ENCODE measurements around the gene RNF157. TPM values are rescaled to one million over a fixed set of nuclear protein-coding genes. Genes with fewer than 3 reads are reported as not detected.

RNF157 gene
- total and polyA plus RNA-seq, 10 of the 15 experiments (the other 5 are each of a cell fraction or from before 2014, with no cell fraction given) = 1.4 to 15.9 (median 9.6) TPM

DNA sequence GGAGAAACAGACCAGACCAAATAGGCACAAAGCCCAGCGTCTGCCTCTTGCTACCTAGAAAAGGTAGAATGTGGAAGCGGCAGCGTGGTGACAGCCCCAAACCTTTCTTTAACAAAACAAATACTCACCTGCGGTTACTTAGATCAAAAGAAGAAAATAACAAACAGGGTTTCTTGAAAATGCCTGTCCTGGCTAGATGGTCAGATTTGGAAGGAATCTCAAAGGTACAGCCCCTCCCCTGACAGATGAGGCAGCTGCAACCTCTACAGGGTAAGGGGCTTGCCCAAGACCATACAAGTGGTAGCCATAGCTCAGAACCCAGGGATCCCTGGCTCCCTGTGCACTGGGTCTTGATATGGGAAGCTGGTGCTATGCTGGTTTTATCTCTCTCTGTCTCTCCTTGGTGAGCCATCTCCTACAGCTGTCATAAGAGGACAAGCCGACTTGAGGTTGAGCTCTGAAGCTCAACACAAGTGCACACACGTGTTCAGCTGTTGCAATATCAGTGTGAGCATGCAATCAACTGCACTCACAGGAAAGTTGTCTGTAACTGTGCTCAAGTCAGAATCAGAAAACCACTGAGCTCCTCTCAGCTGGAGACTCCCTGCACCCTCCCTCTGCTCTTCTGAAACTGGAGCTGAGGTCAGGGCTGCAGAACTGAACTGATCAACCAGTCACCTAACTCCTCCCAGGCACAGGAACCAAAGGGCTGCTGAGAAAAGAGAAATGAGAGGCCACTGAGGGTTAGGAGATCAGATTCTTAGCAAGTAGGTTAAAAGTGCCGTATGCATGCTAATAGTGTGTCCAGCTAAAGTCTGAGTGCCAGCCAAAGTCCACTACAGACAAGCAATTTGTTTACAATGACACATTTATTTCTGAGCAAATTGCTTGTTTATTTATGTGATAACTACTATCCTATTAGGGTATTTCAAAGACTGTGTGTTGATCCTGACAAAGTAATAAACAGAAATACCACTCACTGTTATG, 6.1 kb upstream of the RNF157 start (continued):
- TF ChIP-seq, protein P1, sequence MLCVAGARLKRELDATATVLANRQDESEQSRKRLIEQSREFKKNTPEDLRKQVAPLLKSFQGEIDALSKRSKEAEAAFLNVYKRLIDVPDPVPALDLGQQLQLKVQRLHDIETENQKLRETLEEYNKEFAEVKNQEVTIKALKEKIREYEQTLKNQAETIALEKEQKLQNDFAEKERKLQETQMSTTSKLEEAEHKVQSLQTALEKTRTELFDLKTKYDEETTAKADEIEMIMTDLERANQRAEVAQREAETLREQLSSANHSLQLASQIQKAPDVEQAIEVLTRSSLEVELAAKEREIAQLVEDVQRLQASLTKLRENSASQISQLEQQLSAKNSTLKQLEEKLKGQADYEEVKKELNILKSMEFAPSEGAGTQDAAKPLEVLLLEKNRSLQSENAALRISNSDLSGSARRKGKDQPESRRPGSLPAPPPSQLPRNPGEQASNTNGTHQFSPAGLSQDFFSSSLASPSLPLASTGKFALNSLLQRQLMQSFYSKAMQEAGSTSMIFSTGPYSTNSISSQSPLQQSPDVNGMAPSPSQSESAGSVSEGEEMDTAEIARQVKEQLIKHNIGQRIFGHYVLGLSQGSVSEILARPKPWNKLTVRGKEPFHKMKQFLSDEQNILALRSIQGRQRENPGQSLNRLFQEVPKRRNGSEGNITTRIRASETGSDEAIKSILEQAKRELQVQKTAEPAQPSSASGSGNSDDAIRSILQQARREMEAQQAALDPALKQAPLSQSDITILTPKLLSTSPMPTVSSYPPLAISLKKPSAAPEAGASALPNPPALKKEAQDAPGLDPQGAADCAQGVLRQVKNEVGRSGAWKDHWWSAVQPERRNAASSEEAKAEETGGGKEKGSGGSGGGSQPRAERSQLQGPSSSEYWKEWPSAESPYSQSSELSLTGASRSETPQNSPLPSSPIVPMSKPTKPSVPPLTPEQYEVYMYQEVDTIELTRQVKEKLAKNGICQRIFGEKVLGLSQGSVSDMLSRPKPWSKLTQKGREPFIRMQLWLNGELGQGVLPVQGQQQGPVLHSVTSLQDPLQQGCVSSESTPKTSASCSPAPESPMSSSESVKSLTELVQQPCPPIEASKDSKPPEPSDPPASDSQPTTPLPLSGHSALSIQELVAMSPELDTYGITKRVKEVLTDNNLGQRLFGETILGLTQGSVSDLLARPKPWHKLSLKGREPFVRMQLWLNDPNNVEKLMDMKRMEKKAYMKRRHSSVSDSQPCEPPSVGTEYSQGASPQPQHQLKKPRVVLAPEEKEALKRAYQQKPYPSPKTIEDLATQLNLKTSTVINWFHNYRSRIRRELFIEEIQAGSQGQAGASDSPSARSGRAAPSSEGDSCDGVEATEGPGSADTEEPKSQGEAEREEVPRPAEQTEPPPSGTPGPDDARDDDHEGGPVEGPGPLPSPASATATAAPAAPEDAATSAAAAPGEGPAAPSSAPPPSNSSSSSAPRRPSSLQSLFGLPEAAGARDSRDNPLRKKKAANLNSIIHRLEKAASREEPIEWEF (IDR thresholded peaks at IDR 0.05; ENCODE audit: insufficient replicate concordance, low read depth, low read length) = peak; percentile 81
- TF ChIP-seq MEF2A (IDR thresholded peaks at IDR 0.05; ENCODE audit: insufficient read depth, low read depth, low read length) = peak; percentile 78
- TF ChIP-seq TAF1 (IDR thresholded peaks at IDR 0.05; ENCODE audit: borderline replicate concordance, low read depth, low read length) = peak; percentile 81
- TF ChIP-seq, protein P2, sequence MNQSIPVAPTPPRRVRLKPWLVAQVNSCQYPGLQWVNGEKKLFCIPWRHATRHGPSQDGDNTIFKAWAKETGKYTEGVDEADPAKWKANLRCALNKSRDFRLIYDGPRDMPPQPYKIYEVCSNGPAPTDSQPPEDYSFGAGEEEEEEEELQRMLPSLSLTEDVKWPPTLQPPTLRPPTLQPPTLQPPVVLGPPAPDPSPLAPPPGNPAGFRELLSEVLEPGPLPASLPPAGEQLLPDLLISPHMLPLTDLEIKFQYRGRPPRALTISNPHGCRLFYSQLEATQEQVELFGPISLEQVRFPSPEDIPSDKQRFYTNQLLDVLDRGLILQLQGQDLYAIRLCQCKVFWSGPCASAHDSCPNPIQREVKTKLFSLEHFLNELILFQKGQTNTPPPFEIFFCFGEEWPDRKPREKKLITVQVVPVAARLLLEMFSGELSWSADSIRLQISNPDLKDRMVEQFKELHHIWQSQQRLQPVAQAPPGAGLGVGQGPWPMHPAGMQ (IDR thresholded peaks at IDR 0.05; ENCODE audit: borderline replicate concordance) = no peak
- TF ChIP-seq, protein P3, sequence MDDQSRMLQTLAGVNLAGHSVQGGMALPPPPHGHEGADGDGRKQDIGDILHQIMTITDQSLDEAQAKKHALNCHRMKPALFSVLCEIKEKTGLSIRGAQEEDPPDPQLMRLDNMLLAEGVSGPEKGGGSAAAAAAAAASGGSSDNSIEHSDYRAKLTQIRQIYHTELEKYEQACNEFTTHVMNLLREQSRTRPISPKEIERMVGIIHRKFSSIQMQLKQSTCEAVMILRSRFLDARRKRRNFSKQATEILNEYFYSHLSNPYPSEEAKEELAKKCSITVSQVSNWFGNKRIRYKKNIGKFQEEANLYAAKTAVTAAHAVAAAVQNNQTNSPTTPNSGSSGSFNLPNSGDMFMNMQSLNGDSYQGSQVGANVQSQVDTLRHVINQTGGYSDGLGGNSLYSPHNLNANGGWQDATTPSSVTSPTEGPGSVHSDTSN (IDR thresholded peaks at IDR 0.05; ENCODE audit: insufficient replicate concordance, low read depth, low read length) = peak; percentile 19
- 0 out of 2 replicates have a peak, but pooled peaks have one; percentile 21 for TF ChIP-seq ZBED1 (IDR thresholded peaks at IDR 0.05; ENCODE audit: borderline replicate concordance)
- TF ChIP-seq, protein P4, sequence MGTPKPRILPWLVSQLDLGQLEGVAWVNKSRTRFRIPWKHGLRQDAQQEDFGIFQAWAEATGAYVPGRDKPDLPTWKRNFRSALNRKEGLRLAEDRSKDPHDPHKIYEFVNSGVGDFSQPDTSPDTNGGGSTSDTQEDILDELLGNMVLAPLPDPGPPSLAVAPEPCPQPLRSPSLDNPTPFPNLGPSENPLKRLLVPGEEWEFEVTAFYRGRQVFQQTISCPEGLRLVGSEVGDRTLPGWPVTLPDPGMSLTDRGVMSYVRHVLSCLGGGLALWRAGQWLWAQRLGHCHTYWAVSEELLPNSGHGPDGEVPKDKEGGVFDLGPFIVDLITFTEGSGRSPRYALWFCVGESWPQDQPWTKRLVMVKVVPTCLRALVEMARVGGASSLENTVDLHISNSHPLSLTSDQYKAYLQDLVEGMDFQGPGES (IDR thresholded peaks at IDR 0.05) = no peak
- peak; percentile 80 for TF ChIP-seq NFIC (IDR thresholded peaks at IDR 0.05; ENCODE audit: low read depth, low read length)
- peak; percentile 78 for TF ChIP-seq TBL1XR1 (IDR thresholded peaks at IDR 0.05; ENCODE audit: low read depth, low read length)
- no peak for TF ChIP-seq HDGF (IDR thresholded peaks at IDR 0.05)
- no peak for TF ChIP-seq YBX1 (IDR thresholded peaks at IDR 0.05)
- peak; percentile 68 to 81 for TF ChIP-seq EP300 (IDR thresholded peaks at IDR 0.05; ENCODE audit: borderline replicate concordance in 1 of 2, control insufficient read depth in 1 of 2, low read depth in 2 of 2, low read length in 2 of 2)
- TF ChIP-seq, protein P5, sequence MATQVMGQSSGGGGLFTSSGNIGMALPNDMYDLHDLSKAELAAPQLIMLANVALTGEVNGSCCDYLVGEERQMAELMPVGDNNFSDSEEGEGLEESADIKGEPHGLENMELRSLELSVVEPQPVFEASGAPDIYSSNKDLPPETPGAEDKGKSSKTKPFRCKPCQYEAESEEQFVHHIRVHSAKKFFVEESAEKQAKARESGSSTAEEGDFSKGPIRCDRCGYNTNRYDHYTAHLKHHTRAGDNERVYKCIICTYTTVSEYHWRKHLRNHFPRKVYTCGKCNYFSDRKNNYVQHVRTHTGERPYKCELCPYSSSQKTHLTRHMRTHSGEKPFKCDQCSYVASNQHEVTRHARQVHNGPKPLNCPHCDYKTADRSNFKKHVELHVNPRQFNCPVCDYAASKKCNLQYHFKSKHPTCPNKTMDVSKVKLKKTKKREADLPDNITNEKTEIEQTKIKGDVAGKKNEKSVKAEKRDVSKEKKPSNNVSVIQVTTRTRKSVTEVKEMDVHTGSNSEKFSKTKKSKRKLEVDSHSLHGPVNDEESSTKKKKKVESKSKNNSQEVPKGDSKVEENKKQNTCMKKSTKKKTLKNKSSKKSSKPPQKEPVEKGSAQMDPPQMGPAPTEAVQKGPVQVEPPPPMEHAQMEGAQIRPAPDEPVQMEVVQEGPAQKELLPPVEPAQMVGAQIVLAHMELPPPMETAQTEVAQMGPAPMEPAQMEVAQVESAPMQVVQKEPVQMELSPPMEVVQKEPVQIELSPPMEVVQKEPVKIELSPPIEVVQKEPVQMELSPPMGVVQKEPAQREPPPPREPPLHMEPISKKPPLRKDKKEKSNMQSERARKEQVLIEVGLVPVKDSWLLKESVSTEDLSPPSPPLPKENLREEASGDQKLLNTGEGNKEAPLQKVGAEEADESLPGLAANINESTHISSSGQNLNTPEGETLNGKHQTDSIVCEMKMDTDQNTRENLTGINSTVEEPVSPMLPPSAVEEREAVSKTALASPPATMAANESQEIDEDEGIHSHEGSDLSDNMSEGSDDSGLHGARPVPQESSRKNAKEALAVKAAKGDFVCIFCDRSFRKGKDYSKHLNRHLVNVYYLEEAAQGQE (IDR thresholded peaks at IDR 0.05; ENCODE audit: low read depth, low read length) = peak; percentile 35; the same call in 1 of the 2 replicates
- TF ChIP-seq STAT3 (IDR thresholded peaks at IDR 0.05; ENCODE audit: low read depth, low read length) = no peak
- no peak for TF ChIP-seq EZH2 (IDR thresholded peaks at IDR 0.05; ENCODE audit: borderline replicate concordance, control insufficient read depth, low read depth, low read length)

All from GM12878 (cell line).